SH-SY5Y (cell line): ENCODE measurements around the gene DNAJC15.

Experiments
- GATA2 ChIP-seq: IDR thresholded peaks from 2 replicates; pipeline ENCODE4 v1.6.1; 2011; ENCODE audit warnings: mild to moderate bottlenecking, low read depth, low read length
- GATA3 ChIP-seq: IDR thresholded peaks from 2 replicates; pipeline ENCODE4 v1.6.1; 2011; ENCODE audit warnings: low read depth, mild to moderate bottlenecking, low read length, moderate library complexity

GRCh38 chr13:43077461-43077860, 54.1 kb downstream of the DNAJC15 start:
- TF ChIP-seq GATA3 (no peak), GATA2 (no peak)
